Measurements from ENCODE around the gene C22orf15.

DNA sequence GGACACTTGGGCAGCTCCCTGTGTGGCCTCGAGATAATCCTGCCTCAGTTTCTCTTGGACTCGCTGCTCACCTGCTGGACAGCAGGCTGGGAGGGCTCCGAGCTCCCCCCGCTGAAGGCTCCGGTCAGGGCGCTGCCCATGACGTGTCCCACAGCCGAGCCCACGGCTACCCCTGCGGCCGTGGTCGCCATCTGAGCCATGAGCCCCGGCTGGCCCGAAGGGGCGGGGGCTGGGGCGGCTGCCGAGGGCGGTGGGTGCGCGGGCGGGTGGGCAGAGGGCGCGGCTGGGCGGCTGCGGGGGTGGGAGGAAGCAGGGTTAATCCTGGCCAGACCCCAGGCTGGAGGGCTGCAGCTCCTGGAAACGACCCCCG, 4.5 kb downstream of the C22orf15 start:
- TF ChIP-seq, protein P1, sequence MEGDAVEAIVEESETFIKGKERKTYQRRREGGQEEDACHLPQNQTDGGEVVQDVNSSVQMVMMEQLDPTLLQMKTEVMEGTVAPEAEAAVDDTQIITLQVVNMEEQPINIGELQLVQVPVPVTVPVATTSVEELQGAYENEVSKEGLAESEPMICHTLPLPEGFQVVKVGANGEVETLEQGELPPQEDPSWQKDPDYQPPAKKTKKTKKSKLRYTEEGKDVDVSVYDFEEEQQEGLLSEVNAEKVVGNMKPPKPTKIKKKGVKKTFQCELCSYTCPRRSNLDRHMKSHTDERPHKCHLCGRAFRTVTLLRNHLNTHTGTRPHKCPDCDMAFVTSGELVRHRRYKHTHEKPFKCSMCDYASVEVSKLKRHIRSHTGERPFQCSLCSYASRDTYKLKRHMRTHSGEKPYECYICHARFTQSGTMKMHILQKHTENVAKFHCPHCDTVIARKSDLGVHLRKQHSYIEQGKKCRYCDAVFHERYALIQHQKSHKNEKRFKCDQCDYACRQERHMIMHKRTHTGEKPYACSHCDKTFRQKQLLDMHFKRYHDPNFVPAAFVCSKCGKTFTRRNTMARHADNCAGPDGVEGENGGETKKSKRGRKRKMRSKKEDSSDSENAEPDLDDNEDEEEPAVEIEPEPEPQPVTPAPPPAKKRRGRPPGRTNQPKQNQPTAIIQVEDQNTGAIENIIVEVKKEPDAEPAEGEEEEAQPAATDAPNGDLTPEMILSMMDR (conservative IDR thresholded peaks at IDR 0.05; ENCODE audit: low read depth, low read length): no peak
- TF ChIP-seq EZH2 (IDR thresholded peaks at IDR 0.05; ENCODE audit: borderline replicate concordance, low read depth, low read length, poor library complexity, severe bottlenecking): no peak
